Activated CD4-positive, alpha-beta T cell treated with anti-CD3 and anti-CD28 coated beads, Interleukin-2, amount 10 ng/mL, durations not matched to agents 7 days and 5 days (primary cell): ENCODE measurements around the gene CMPK2. TPM values are rescaled to one million over a fixed set of nuclear protein-coding genes. Genes with fewer than 3 reads are reported as not detected.
"Not testable (repeated sequence)": the region's sequence is repeated elsewhere in the genome, so short reads cannot be mapped to it uniquely, and the experiment has no call there.

Experiments
- CTCF ChIA-PET: fragments of 350-600 bp; sonication (Branson Sonifier 250); formaldehyde crosslinking; loops from one replicate; lab custom pipeline; 2021; ENCODE audit warnings: antibody characterized with exemption; lab: Charles Lee
- POLR2A ChIA-PET: fragments of 350-600 bp; sonication (Branson Sonifier 250); formaldehyde crosslinking; loops from one replicate; lab custom pipeline; 2021; ENCODE audit warnings: antibody characterized with exemption; lab: Charles Lee
- DNase-seq: peaks from one replicate; pipeline ENCODE4 v3.0.0-alpha.2; 2020
- H3K27ac Mint-ChIP-seq: one replicate; pipeline ENCODE4 v1.8.0; 2021; ENCODE audit warnings: mild to moderate bottlenecking, moderate library complexity, mixed read lengths
- H3K27me3 Mint-ChIP-seq: one replicate; pipeline ENCODE4 v1.8.0; 2021; ENCODE audit warnings: mixed read lengths
- H3K36me3 Mint-ChIP-seq: one replicate; pipeline ENCODE4 v1.8.0; 2021; ENCODE audit warnings: low read depth, mixed read lengths
- H3K4me1 Mint-ChIP-seq: one replicate; pipeline ENCODE4 v1.8.0; 2021; ENCODE audit warnings: mixed read lengths
- H3K4me3 Mint-ChIP-seq: one replicate; pipeline ENCODE4 v1.8.0; 2021; ENCODE audit warnings: mild to moderate bottlenecking, moderate library complexity, mixed read lengths
- H3K9me3 Mint-ChIP-seq: one replicate; pipeline ENCODE4 v1.8.0; 2021; ENCODE audit warnings: mixed read lengths
- total RNA-seq, 2 experiments: library from RNA; stranded (reverse); gene quantifications; one replicate each; pipeline ENCODE4 v1.2.3, GENCODE V29; 2021

CMPK2 gene
- total RNA-seq, result 10 to 100 TPM; 94.3 to 96.0 TPM

GRCh38 chr2:6865346-6866274, at the start of gene CMPK2:
TSS of gene CMPK2 (minus strand) at chr2:6865907. CDS start at chr2:6865696, 211 bp downstream.
- POLR2A ChIA-PET, result interaction anchor here (0.6 to 6.1 kb wide), 4 partner anchors 13 to 51 kb away, joined by 3 to 69 read pairs (median 5); partner anchors contain the start of gene RSAD2
- H3K27me3 Mint-ChIP-seq, result no peaks in the 10 kb centered on the region
- CTCF ChIA-PET, result interaction anchor here (0.7 to 8.4 kb wide), 10 partner anchors 9 to 49 kb away, joined by 3 to 58 read pairs (median 4); partner anchors contain the start of gene RSAD2
- H3K36me3 Mint-ChIP-seq, result peaks cover 65% of the 10 kb centered on the region
- peak within 1 kb of the TSS; percentile 100 for H3K27ac Mint-ChIP-seq
- H3K4me1 Mint-ChIP-seq, result peaks cover 65% of the 10 kb centered on the region
- H3K4me3 Mint-ChIP-seq, result peak within 1 kb of the TSS; percentile 96
- peaks cover 18% of the 10 kb centered on the region for H3K9me3 Mint-ChIP-seq
- DNase-seq, result peak; percentile 93

GRCh38 chr2:6915399-6915798, 49.7 kb upstream of the CMPK2 start:
- no peak for DNase-seq
- Mint-ChIP-seq H3K27ac (peak overlapping the region; percentile 88), H3K4me1 (peaks cover 84% of the 10 kb centered on the region), H3K4me3 (no peak overlapping the region), H3K9me3 (peaks cover 23% of the 10 kb centered on the region), H3K27me3 (no peaks in the 10 kb centered on the region), H3K36me3 (peaks cover 71% of the 10 kb centered on the region)
- POLR2A ChIA-PET, result no interaction called here
- CTCF ChIA-PET, result interaction anchor here (0.6 to 2.9 kb wide), 8 partner anchors 9 to 1123 kb away, joined by 3 to 20 read pairs (median 4); no protein-coding TSS in a partner anchor

GRCh38 chr2:6914828-6915227, 49.1 kb upstream of the CMPK2 start:
- Mint-ChIP-seq H3K27me3 (no peaks in the 10 kb centered on the region), H3K4me3 (peak overlapping the region; percentile 36), H3K4me1 (peaks cover 83% of the 10 kb centered on the region), H3K36me3 (peaks cover 69% of the 10 kb centered on the region), H3K9me3 (peaks cover 27% of the 10 kb centered on the region), H3K27ac (peak overlapping the region; percentile 88)
- POLR2A ChIA-PET, result interaction anchor here (0.6 kb wide), 1 partner anchor 12 kb away, joined by 9 read pairs; no protein-coding TSS in a partner anchor
- DNase-seq, result no peak
- CTCF ChIA-PET, result interaction anchor here (0.6 to 2.9 kb wide), 6 partner anchors 8 to 1124 kb away, joined by 3 to 20 read pairs (median 4); no protein-coding TSS in a partner anchor

- Mint-ChIP-seq H3K27ac (peak overlapping the region; percentile 97), H3K36me3 (peaks cover 70% of the 10 kb centered on the region), H3K4me3 (peak overlapping the region; percentile 69), H3K27me3 (no peaks in the 10 kb centered on the region), H3K9me3 (peaks cover 29% of the 10 kb centered on the region), H3K4me1 (peaks cover 83% of the 10 kb centered on the region)
- CTCF ChIA-PET, result interaction anchor here (1.7 kb wide), 2 partner anchors 9 to 26 kb away, joined by 3 to 6 read pairs; no protein-coding TSS in a partner anchor
- peak; percentile 72 for DNase-seq
- POLR2A ChIA-PET, result interaction anchor here (0.7 to 1.0 kb wide), 2 partner anchors 16 to 36 kb away, joined by 4 to 5 read pairs; partner anchors contain the start of gene RSAD2
Measured at GRCh38 chr2:6913415-6914157, 47.9 kb upstream of the CMPK2 start.

- H3K27ac Mint-ChIP-seq, result peak overlapping the region; percentile 97
- ChIA-PET CTCF (interaction anchor here (0.9 to 2.4 kb wide), 4 partner anchors 9 to 123 kb away, joined by 3 to 14 read pairs (median 6); partner anchors contain the start of gene RSAD2), POLR2A (interaction anchor here (0.7 to 1.5 kb wide), 2 partner anchors 34 to 51 kb away, joined by 3 to 4 read pairs; partner anchors contain the start of gene RSAD2)
- no peak for DNase-seq
- no peaks in the 10 kb centered on the region for H3K27me3 Mint-ChIP-seq
- H3K4me1 Mint-ChIP-seq, result peaks cover 98% of the 10 kb centered on the region
- H3K9me3 Mint-ChIP-seq, result peaks cover 48% of the 10 kb centered on the region
- peaks cover 88% of the 10 kb centered on the region for H3K36me3 Mint-ChIP-seq
- peak overlapping the region; percentile 69 for H3K4me3 Mint-ChIP-seq
Measured at GRCh38 chr2:6911721-6912120, 46.0 kb upstream of the CMPK2 start.

- peaks cover 87% of the 10 kb centered on the region for H3K36me3 Mint-ChIP-seq
- peak; percentile 83 for DNase-seq
- POLR2A ChIA-PET, result interaction anchor here (0.7 to 1.9 kb wide), 4 partner anchors 31 to 48 kb away, joined by 3 to 7 read pairs (median 4); partner anchors contain the start of genes CMPK2 and RSAD2
Measured at GRCh38 chr2:6909431-6910385, 44.0 kb upstream of the CMPK2 start.

GRCh38 chr2:6908291-6908690, 42.6 kb upstream of the CMPK2 start:
- DNase-seq, result no peak
- CTCF ChIA-PET, result interaction anchor here (1.2 to 4.7 kb wide), 5 partner anchors 8 to 150 kb away, joined by 3 to 20 read pairs (median 4); partner anchors contain the start of gene RNF144A
- POLR2A ChIA-PET, result interaction anchor here (0.5 to 1.9 kb wide), 4 partner anchors 27 to 1372 kb away, joined by 3 to 5 read pairs (median 4); partner anchors contain the start of genes CMPK2 and RSAD2
- Mint-ChIP-seq H3K9me3 (peaks cover 56% of the 10 kb centered on the region), H3K27ac (peak overlapping the region; percentile 97), H3K4me1 (peaks cover 82% of the 10 kb centered on the region), H3K36me3 (peaks cover 91% of the 10 kb centered on the region), H3K4me3 (no peak overlapping the region), H3K27me3 (no peaks in the 10 kb centered on the region)

More at GRCh38 chr2:6909431-6910385, 44.0 kb upstream of the CMPK2 start:
- Mint-ChIP-seq H3K27me3 (no peaks in the 10 kb centered on the region), H3K4me1 (peaks cover 91% of the 10 kb centered on the region), H3K9me3 (peaks cover 50% of the 10 kb centered on the region), H3K4me3 (peak overlapping the region; percentile 52), H3K27ac (peak overlapping the region; percentile 97)
- CTCF ChIA-PET, result interaction anchor here (1.2 to 1.9 kb wide), 4 partner anchors 12 to 44 kb away, joined by 5 to 6 read pairs (median 6); partner anchors contain the start of genes CMPK2 and RSAD2

GRCh38 chr2:6906165-6906741, 40.5 kb upstream of the CMPK2 start:
- Mint-ChIP-seq H3K9me3 (peaks cover 62% of the 10 kb centered on the region), H3K4me3 (no peak overlapping the region), H3K36me3 (peaks cover 92% of the 10 kb centered on the region), H3K27me3 (no peaks in the 10 kb centered on the region), H3K4me1 (peaks cover 70% of the 10 kb centered on the region), H3K27ac (peak overlapping the region; percentile 60)
- DNase-seq, result no peak
- CTCF ChIA-PET, result interaction anchor here (0.7 to 4.7 kb wide), 6 partner anchors 8 to 122 kb away, joined by 3 to 20 read pairs (median 4); partner anchors contain the start of gene RNF144A
- POLR2A ChIA-PET, result interaction anchor here (0.7 kb wide), 1 partner anchor 24 kb away, joined by 3 read pairs; no protein-coding TSS in a partner anchor

- Mint-ChIP-seq H3K27ac (no peak overlapping the region), H3K4me3 (no peak overlapping the region), H3K9me3 (peaks cover 66% of the 10 kb centered on the region), H3K36me3 (peaks cover 92% of the 10 kb centered on the region), H3K27me3 (no peaks in the 10 kb centered on the region), H3K4me1 (peaks cover 70% of the 10 kb centered on the region)
- ChIA-PET POLR2A (interaction anchor here (0.7 to 0.8 kb wide), 2 partner anchors 23 to 25 kb away, joined by 3 read pairs; no protein-coding TSS in a partner anchor), CTCF (interaction anchor here (0.7 to 4.7 kb wide), 7 partner anchors 8 to 122 kb away, joined by 3 to 20 read pairs (median 4); partner anchors contain the start of gene RNF144A)
- DNase-seq, result no peak
Measured at GRCh38 chr2:6905668-6906067, 40.0 kb upstream of the CMPK2 start.

- H3K4me3 Mint-ChIP-seq, H3K27ac Mint-ChIP-seq, H3K27me3 Mint-ChIP-seq, DNase-seq: not testable (repeated sequence)
- Mint-ChIP-seq H3K4me1 (peaks cover 58% of the 10 kb centered on the region), H3K9me3 (peaks cover 55% of the 10 kb centered on the region), H3K36me3 (peaks cover 91% of the 10 kb centered on the region)
- CTCF ChIA-PET, result interaction anchor here (2.0 kb wide), 1 partner anchor 8 kb away, joined by 6 read pairs; no protein-coding TSS in a partner anchor
- POLR2A ChIA-PET, result interaction anchor here (0.7 kb wide), 1 partner anchor 12 kb away, joined by 9 read pairs; no protein-coding TSS in a partner anchor
Measured at GRCh38 chr2:6902581-6902980, 36.9 kb upstream of the CMPK2 start.
